A549 (cell line): ENCODE data around the gene IGFN1. TPM values are rescaled to one million over a fixed set of nuclear protein-coding genes. Genes with fewer than 3 reads are reported as not detected.

ENCODE experiments used
- ATAC-seq, 2 experiments: fragments of 200-7000 bp in 1 of 2; fragments of >200 bp in 1 of 2; cut with Nextera tagmentation in 1 of 2; cut with Tn5 transposase in 1 of 2; 3 replicates each; pipeline versions ENCODE4 v1.8.0 to v1.9.1; 2018 to 2020; ENCODE audit warnings: mild to moderate bottlenecking in 1 of 2, moderate library complexity in 1 of 2
- CTCF ChIA-PET: fragments of 300-600 bp; sonication (Branson Sonifier 250); formaldehyde crosslinking; extraction: SDS; loops from one replicate; lab custom pipeline; 2021; ENCODE audit warnings: antibody characterized with exemption, inconsistent platforms; lab: Yijun Ruan, JAX
- POLR2A ChIA-PET: fragments of 350-600 bp; formaldehyde crosslinking; extraction: SDS; loops from one replicate; lab custom pipeline; 2021; ENCODE audit warnings: antibody characterized with exemption, inconsistent platforms; lab: Yijun Ruan, JAX
- DNase-seq, 2 experiments: peaks; one replicate each; pipeline versions ENCODE4 v3.0.0 to v3.0.0-alpha.2; 2011 to 2016; ENCODE audit warnings: low read depth in 1 of 2, low spot score in 1 of 2
- FAIRE-seq: peaks from 2 replicates; lab custom pipeline; 2011; peaks lifted over from hg19 to GRCh38; lab: Jason Lieb, UNC
- H3K27ac ChIP-seq, 2 experiments: fragments of >200 bp; sonication (Bioruptor Twin); formaldehyde crosslinking; 3 replicates each; pipeline ENCODE4 v1.5.1; 2016 to 2017
- H3K4me1 ChIP-seq: fragments of >200 bp; sonication (Bioruptor Twin); formaldehyde crosslinking; 3 replicates; pipeline ENCODE4 v1.6.1; 2016
- H3K4me2 ChIP-seq: fragments of >200 bp; sonication (Bioruptor Twin); formaldehyde crosslinking; 3 replicates; pipeline ENCODE4 v1.6.1; 2016
- H3K4me3 ChIP-seq: fragments of >200 bp; sonication (Bioruptor Twin); formaldehyde crosslinking; 3 replicates; pipeline ENCODE4 v1.5.1; 2016
- H3K9me3 ChIP-seq: fragments of >200 bp; sonication (Bioruptor Twin); formaldehyde crosslinking; 3 replicates; pipeline ENCODE4 v1.6.1; 2016
- CEBPB ChIP-seq, 2 experiments: fragments of >200 bp in 1 of 2; sonication (Bioruptor Twin) in 1 of 2; formaldehyde crosslinking in 1 of 2; IDR thresholded peaks; 2 replicates each; pipeline ENCODE4 v1.6.1; 2012 to 2016
- EP300 ChIP-seq, 2 experiments: fragments of >200 bp; sonication (Bioruptor Twin); formaldehyde crosslinking; IDR thresholded peaks; 2 replicates in 1 of 2; 3 replicates in 1 of 2; pipeline ENCODE4 v1.6.1; 2016 to 2017
- HOXB13 ChIP-seq: fragments of 250-450 bp; sonication (Bioruptor Pico); IDR thresholded peaks from 2 replicates; pipeline ENCODE4 v1.5.0; 2020; ENCODE audit warnings: low read depth, mild to moderate bottlenecking, moderate library complexity
- JUN ChIP-seq, 2 experiments: fragments of >200 bp; sonication (Bioruptor Twin); formaldehyde crosslinking; IDR thresholded peaks; 2 replicates in 1 of 2; 3 replicates in 1 of 2; pipeline ENCODE4 v1.6.1; 2016 to 2017
- KDM5A ChIP-seq: fragments of 200-600 bp; sonication (generic); IDR thresholded peaks from 2 replicates; pipeline ENCODE4 v1.6.1; 2016; ENCODE audit warnings: antibody characterized with exemption, mild to moderate bottlenecking
- MAZ ChIP-seq: fragments of 150-350 bp; IDR thresholded peaks from 2 replicates; pipeline ENCODE4 v1.6.1; 2014; ENCODE audit warnings: antibody characterized with exemption, low read depth, low read length, borderline replicate concordance
- NFE2L2 ChIP-seq: fragments of 150-350 bp; conservative IDR thresholded peaks from 2 replicates; pipeline ENCODE4 v1.6.1; 2014; ENCODE audit warnings: low read length
- NPAS2 ChIP-seq: fragments of 250-450 bp; sonication (Bioruptor Pico); IDR thresholded peaks from 2 replicates; pipeline ENCODE4 v1.8.0; 2022; ENCODE audit warnings: mild to moderate bottlenecking, moderate library complexity, borderline replicate concordance
- NR3C1 ChIP-seq: fragments of >200 bp; sonication (Bioruptor Twin); formaldehyde crosslinking; IDR thresholded peaks from 3 replicates; pipeline ENCODE4 v1.6.1; 2017
- PHF8 ChIP-seq: fragments of 200-600 bp; sonication (generic); IDR thresholded peaks from 2 replicates; pipeline ENCODE4 v1.6.1; 2016; ENCODE audit warnings: low read depth, mild to moderate bottlenecking, antibody characterized with exemption, moderate library complexity, borderline replicate concordance
- POLR2A ChIP-seq: IDR thresholded peaks from 2 replicates; pipeline ENCODE4 v1.6.1; 2012; ENCODE audit warnings: mild to moderate bottlenecking, low read length
- SMC3 ChIP-seq: fragments of >200 bp; sonication (Bioruptor Twin); formaldehyde crosslinking; IDR thresholded peaks from 3 replicates; pipeline ENCODE4 v1.6.1; 2018; ENCODE audit warnings: inconsistent platforms
- SREBF2 ChIP-seq: fragments of 450-650 bp; IDR thresholded peaks from 2 replicates; pipeline ENCODE4 v1.6.1; 2014; ENCODE audit warnings: mild to moderate bottlenecking, moderate library complexity
- ZFP36 ChIP-seq: fragments of 450-650 bp; IDR thresholded peaks from 2 replicates; pipeline ENCODE4 v1.6.1; 2014; ENCODE audit warnings: borderline replicate concordance; ENCODE audit not compliant: partially characterized antibody
- ZNF302 ChIP-seq: fragments of 250-450 bp; sonication (Bioruptor Pico); IDR thresholded peaks from 2 replicates; pipeline ENCODE4 v1.9.0; 2021; ENCODE audit warnings: inconsistent platforms, mild to moderate bottlenecking, moderate library complexity
- WGBS: methylation state at CpG from one replicate; pipeline ENCODE4 v1.1.6; 2017; ENCODE audit errors: missing lambda C conversion rate; 5-methylcytosine and 5-hydroxymethylcytosine counted together
- polyA plus RNA-seq, 4 experiments: library from polyadenylated mRNA; depleted of rRNA in 3 of 4; stranded (reverse); fragments of >200 nt; fragmentation: RNase III in 1 of 4; extraction: RNeasy Plus Mini Kit Qiagen cat#74134 plus additional on column Dnase treatment in 1 of 4; gene quantifications; 2 replicates in 3 of 4; 3 replicates in 1 of 4; pipeline ENCODE4 v1.2.3, GENCODE V29; 2011 to 2017
- TF ChIP-seq, protein P1 (sequence below): fragments of >200 bp; sonication (Bioruptor Twin); formaldehyde crosslinking; IDR thresholded peaks from 2 replicates; pipeline ENCODE4 v1.6.1; 2016
- TF ChIP-seq, protein P2 (sequence below): IDR thresholded peaks from 2 replicates; pipeline ENCODE4 v1.6.1; 2012; ENCODE audit warnings: low read depth, borderline replicate concordance
- TF ChIP-seq, protein P3 (sequence below): fragments of 200-600 bp; sonication (generic); IDR thresholded peaks from 2 replicates; pipeline ENCODE4 v1.6.1; 2016; ENCODE audit warnings: antibody characterized with exemption, mild to moderate bottlenecking, moderate library complexity

The IGFN1 gene
- polyA plus RNA-seq, 2 of the 4 experiments (the other 2 are of a cell fraction) = 0.03 to 4.7 TPM

DNA sequence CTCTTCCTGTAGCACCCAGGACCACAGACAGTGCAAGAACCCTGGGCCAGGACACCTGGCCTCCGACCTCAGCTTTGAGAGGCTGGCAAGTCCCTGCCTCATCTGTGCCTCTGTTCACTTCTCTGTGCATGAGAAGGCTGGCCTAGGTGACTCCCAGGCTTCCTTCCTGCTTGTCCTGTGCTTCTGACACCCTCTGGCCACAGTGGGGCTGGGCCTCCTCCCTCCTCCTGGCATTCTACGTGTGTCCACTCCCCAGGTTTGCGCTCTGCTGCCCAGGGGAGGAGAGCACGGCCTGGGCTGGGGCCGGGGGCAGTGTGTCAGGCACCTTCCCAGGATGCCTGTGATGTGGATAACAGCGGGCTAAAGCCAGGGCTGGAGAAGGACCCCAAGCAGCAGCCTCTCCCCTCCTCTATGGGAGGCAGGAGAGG lies 62.3 kb downstream of the IGFN1 start:
- POLR2A ChIA-PET = no interaction called here
- no peak overlapping the region for H3K4me2 ChIP-seq
- FAIRE-seq = no peak

DNA sequence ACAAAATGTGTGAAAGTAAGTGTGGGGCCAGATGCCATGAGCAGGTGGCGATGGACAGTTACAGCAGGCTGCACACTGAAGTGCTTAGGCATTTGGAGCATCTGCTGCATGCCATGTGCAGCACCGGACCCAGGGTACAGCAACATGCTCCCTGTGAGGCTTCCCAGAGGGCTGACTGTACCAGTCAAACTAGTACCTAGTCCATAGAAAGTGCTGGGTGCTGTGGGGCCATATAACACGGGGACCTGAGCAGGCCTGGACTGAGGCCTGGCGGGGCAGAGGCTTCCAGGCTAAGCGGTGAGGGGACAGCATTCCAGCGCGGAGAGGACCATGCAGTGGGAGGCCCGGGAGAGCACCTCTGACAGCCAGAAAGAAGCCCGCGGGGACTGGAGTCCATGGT lies 62.8 kb downstream of the IGFN1 start:
- TF ChIP-seq CEBPB (IDR thresholded peaks at IDR 0.05) (no peak), PHF8 (no peak), EP300 (IDR thresholded peaks at IDR 0.05) (no peak), SREBF2 (no peak), NR3C1 (no peak), ZNF302 (no peak)
- TF ChIP-seq, protein P1, sequence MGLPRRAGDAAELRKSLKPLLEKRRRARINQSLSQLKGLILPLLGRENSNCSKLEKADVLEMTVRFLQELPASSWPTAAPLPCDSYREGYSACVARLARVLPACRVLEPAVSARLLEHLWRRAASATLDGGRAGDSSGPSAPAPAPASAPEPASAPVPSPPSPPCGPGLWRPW = no peak
- TF ChIP-seq, all 56 proteins: peak for 0
- CTCF ChIA-PET = interaction anchor here (1.1 to 8.8 kb wide), 23 partner anchors 8 to 233 kb away, joined by 3 to 480 read pairs (median 11); partner anchors contain the start of gene PKP1
- Histone ChIP-seq H3K4me1 (0 out of 3 replicates have a peak, but pooled peaks cover 3% of the 10 kb centered on the region), H3K4me3 (no peak overlapping the region), H3K4me2 (no peak overlapping the region), H3K27ac (no peak overlapping the region), H3K9me3 (no peaks in the 10 kb centered on the region)
- ATAC-seq = peak; percentile 8 to 30; a peak in 3 of 6 replicates
- DNase-seq = no peak
- FAIRE-seq = no peak
- 78% methylated on average over 10 of the region's 10 CpGs for WGBS
- POLR2A ChIA-PET = no interaction called here

More for the DNA sequence above, 62.3 kb downstream of the IGFN1 start:
- ATAC-seq (no peak), DNase-seq (no peak)
- Histone ChIP-seq H3K4me3 (no peak overlapping the region), H3K27ac (no peak overlapping the region), H3K9me3 (no peaks in the 10 kb centered on the region), H3K4me1 (0 out of 3 replicates have a peak, but pooled peaks cover 3% of the 10 kb centered on the region)
- TF ChIP-seq NR3C1 = no peak
- no peak for TF ChIP-seq NPAS2 (CRISPR knock-in tag)
- no peak for TF ChIP-seq POLR2A
- TF ChIP-seq MAZ = no peak
- TF ChIP-seq EP300 (IDR thresholded peaks at IDR 0.05) = no peak
- no peak for TF ChIP-seq KDM5A
- TF ChIP-seq ZNF302 = no peak
- TF ChIP-seq CEBPB (IDR thresholded peaks at IDR 0.05) = no peak
- TF ChIP-seq, protein P1 = no peak
- TF ChIP-seq SMC3 = no peak
- TF ChIP-seq, protein P2, sequence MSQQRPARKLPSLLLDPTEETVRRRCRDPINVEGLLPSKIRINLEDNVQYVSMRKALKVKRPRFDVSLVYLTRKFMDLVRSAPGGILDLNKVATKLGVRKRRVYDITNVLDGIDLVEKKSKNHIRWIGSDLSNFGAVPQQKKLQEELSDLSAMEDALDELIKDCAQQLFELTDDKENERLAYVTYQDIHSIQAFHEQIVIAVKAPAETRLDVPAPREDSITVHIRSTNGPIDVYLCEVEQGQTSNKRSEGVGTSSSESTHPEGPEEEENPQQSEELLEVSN = no peak
- no peak for TF ChIP-seq NFE2L2
- TF ChIP-seq, protein P3, sequence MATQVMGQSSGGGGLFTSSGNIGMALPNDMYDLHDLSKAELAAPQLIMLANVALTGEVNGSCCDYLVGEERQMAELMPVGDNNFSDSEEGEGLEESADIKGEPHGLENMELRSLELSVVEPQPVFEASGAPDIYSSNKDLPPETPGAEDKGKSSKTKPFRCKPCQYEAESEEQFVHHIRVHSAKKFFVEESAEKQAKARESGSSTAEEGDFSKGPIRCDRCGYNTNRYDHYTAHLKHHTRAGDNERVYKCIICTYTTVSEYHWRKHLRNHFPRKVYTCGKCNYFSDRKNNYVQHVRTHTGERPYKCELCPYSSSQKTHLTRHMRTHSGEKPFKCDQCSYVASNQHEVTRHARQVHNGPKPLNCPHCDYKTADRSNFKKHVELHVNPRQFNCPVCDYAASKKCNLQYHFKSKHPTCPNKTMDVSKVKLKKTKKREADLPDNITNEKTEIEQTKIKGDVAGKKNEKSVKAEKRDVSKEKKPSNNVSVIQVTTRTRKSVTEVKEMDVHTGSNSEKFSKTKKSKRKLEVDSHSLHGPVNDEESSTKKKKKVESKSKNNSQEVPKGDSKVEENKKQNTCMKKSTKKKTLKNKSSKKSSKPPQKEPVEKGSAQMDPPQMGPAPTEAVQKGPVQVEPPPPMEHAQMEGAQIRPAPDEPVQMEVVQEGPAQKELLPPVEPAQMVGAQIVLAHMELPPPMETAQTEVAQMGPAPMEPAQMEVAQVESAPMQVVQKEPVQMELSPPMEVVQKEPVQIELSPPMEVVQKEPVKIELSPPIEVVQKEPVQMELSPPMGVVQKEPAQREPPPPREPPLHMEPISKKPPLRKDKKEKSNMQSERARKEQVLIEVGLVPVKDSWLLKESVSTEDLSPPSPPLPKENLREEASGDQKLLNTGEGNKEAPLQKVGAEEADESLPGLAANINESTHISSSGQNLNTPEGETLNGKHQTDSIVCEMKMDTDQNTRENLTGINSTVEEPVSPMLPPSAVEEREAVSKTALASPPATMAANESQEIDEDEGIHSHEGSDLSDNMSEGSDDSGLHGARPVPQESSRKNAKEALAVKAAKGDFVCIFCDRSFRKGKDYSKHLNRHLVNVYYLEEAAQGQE = no peak
- TF ChIP-seq JUN (IDR thresholded peaks at IDR 0.05) = no peak
- no peak for TF ChIP-seq ZFP36
- no peak for TF ChIP-seq HOXB13
- CTCF ChIA-PET = interaction anchor here (1.1 to 8.8 kb wide), 6 partner anchors 9 to 156 kb away, joined by 3 to 480 read pairs (median 4); no protein-coding TSS in a partner anchor
- 60% methylated on average over 1 of the region's 6 CpGs for WGBS
